T follicular helper cell (primary cell): ENCODE data around the gene PDS5B.
"Not testable (repeated sequence)": the region's sequence is repeated elsewhere in the genome, so short reads cannot be mapped to it uniquely, and the experiment has no call there.

Experiments used
- DNase-seq: peaks from one replicate; pipeline ENCODE4 v3.0.0-alpha.2; 2020; ENCODE audit warnings: low read depth

The PDS5B gene

GRCh38 chr13:32802159-32802558, 215.9 kb downstream of the PDS5B start:
- no peak for DNase-seq

- DNase-seq, result no peak
These were observed 218.5 kb downstream of the PDS5B start for GRCh38 chr13:32804673-32805230.

- no peak for DNase-seq
These were observed 225.1 kb downstream of the PDS5B start for GRCh38 chr13:32811297-32811800.

- DNase-seq, result no peak
These were observed 235.0 kb downstream of the PDS5B start for GRCh38 chr13:32821149-32821688.

GRCh38 chr13:32822771-32823170, 236.5 kb downstream of the PDS5B start:
- DNase-seq, result no peak

GRCh38 chr13:32823597-32823996, 237.3 kb downstream of the PDS5B start:
- no peak for DNase-seq

GRCh38 chr13:32824061-32824460, 237.8 kb downstream of the PDS5B start:
- no peak for DNase-seq

GRCh38 chr13:32824675-32825074, 238.4 kb downstream of the PDS5B start:
- no peak for DNase-seq

GRCh38 chr13:32825481-32825880, 239.2 kb downstream of the PDS5B start:
- no peak for DNase-seq

GRCh38 chr13:32826372-32826771, 240.1 kb downstream of the PDS5B start:
- DNase-seq, result not testable (repeated sequence)
